H9 (cell line): ENCODE data around the gene FCAMR. TPM values are rescaled to one million over a fixed set of nuclear protein-coding genes. Genes with fewer than 3 reads are reported as not detected.

ENCODE experiments used
- DNase-seq: peaks from one replicate; pipeline ENCODE4 v3.0.0-alpha.2; 2017
- H2AFZ ChIP-seq: one replicate; pipeline ENCODE4 v1.6.1; 2013; ENCODE audit warnings: mild to moderate bottlenecking, low read length, control low read depth, moderate library complexity
- H2AK5ac ChIP-seq: 2 replicates; pipeline ENCODE4 v1.6.1; 2013; ENCODE audit warnings: low read length, control low read depth, mixed read lengths; ENCODE audit not compliant: insufficient read length
- H2BK120ac ChIP-seq: one replicate; pipeline ENCODE4 v1.6.1; 2013; ENCODE audit warnings: low read depth, mild to moderate bottlenecking, low read length, control low read depth, inconsistent platforms; ENCODE audit not compliant: poor library complexity, severe bottlenecking
- H2BK12ac ChIP-seq: 2 replicates; pipeline ENCODE4 v1.6.1; 2013; ENCODE audit warnings: low read length, control low read depth, mixed read lengths, low read depth; ENCODE audit not compliant: insufficient read length
- H2BK15ac ChIP-seq: 2 replicates; pipeline ENCODE4 v1.6.1; 2013; ENCODE audit warnings: low read depth, low read length, control low read depth
- H2BK20ac ChIP-seq: one replicate; pipeline ENCODE4 v1.6.1; 2013; ENCODE audit warnings: low read depth, mild to moderate bottlenecking, low read length, control low read depth, inconsistent platforms; ENCODE audit not compliant: poor library complexity, severe bottlenecking
- H2BK5ac ChIP-seq: 2 replicates; pipeline ENCODE4 v1.6.1; 2013; ENCODE audit warnings: low read length, control low read depth, mixed read lengths; ENCODE audit not compliant: insufficient read length
- H3K14ac ChIP-seq: 2 replicates; pipeline ENCODE4 v1.6.1; 2013; ENCODE audit warnings: low read length, control low read depth; ENCODE audit not compliant: insufficient read depth
- H3K18ac ChIP-seq: 2 replicates; pipeline ENCODE4 v1.6.1; 2013; ENCODE audit warnings: low read depth, mild to moderate bottlenecking, mixed read lengths, low read length, control low read depth; ENCODE audit not compliant: insufficient read length
- H3K23ac ChIP-seq: 2 replicates; pipeline ENCODE4 v1.6.1; 2013; ENCODE audit warnings: low read length, control low read depth, mixed read lengths, low read depth; ENCODE audit not compliant: insufficient read length
- H3K23me2 ChIP-seq: 2 replicates; pipeline ENCODE4 v1.6.1; 2013; ENCODE audit warnings: low read depth, mild to moderate bottlenecking, mixed read lengths, low read length, control low read depth; ENCODE audit not compliant: insufficient read length, poor library complexity, severe bottlenecking
- H3K27ac ChIP-seq: 2 replicates; pipeline ENCODE4 v1.5.1; 2013; ENCODE audit warnings: low read length, control low read depth, mixed read lengths, low read depth; ENCODE audit not compliant: insufficient read length
- H3K27me3 ChIP-seq: 2 replicates; pipeline ENCODE4 v1.6.1; 2013; ENCODE audit warnings: low read length, control low read depth, inconsistent platforms; ENCODE audit not compliant: insufficient read depth
- H3K4ac ChIP-seq: 2 replicates; pipeline ENCODE4 v1.6.1; 2013; ENCODE audit warnings: low read depth, mild to moderate bottlenecking, control low read depth, inconsistent platforms, low read length, moderate library complexity
- H3K4me1 ChIP-seq: 2 replicates; pipeline ENCODE4 v1.6.1; 2013; ENCODE audit warnings: low read length, control low read depth, inconsistent platforms; ENCODE audit not compliant: insufficient read depth
- H3K4me2 ChIP-seq: 2 replicates; pipeline ENCODE4 v1.6.1; 2013; ENCODE audit warnings: low read length, control low read depth, mixed read lengths; ENCODE audit not compliant: insufficient read length, insufficient read depth
- H3K56ac ChIP-seq: 2 replicates; pipeline ENCODE4 v1.6.1; 2013; ENCODE audit warnings: low read depth, mild to moderate bottlenecking, mixed read lengths, low read length, control low read depth; ENCODE audit not compliant: insufficient read length
- H3K79me1 ChIP-seq: 2 replicates; pipeline ENCODE4 v1.6.1; 2013; ENCODE audit warnings: low read depth, mild to moderate bottlenecking, moderate library complexity, low read length, control low read depth, inconsistent platforms; ENCODE audit not compliant: insufficient read depth, poor library complexity, severe bottlenecking
- H3K79me2 ChIP-seq: 2 replicates; pipeline ENCODE4 v1.6.1; 2013; ENCODE audit warnings: low read length, control low read depth, inconsistent platforms; ENCODE audit not compliant: insufficient read depth
- H3K9ac ChIP-seq: 2 replicates; pipeline ENCODE4 v1.6.1; 2013; ENCODE audit warnings: low read length, control low read depth, mixed read lengths; ENCODE audit not compliant: insufficient read length; ENCODE audit errors: extremely low read depth
- H3K9me3 ChIP-seq: one replicate; pipeline ENCODE4 v1.6.1; 2013; ENCODE audit warnings: low read depth, low read length, inconsistent platforms; ENCODE audit not compliant: control insufficient read depth
- H3T11ph ChIP-seq: one replicate; pipeline ENCODE4 v1.6.1; 2013; ENCODE audit warnings: mild to moderate bottlenecking, low read length, control low read depth, inconsistent platforms
- H4K20me1 ChIP-seq: one replicate; pipeline ENCODE4 v1.6.1; 2013; ENCODE audit not compliant: control insufficient read depth, insufficient read length, insufficient read depth
- H4K5ac ChIP-seq: 2 replicates; pipeline ENCODE4 v1.6.1; 2013; ENCODE audit warnings: low read depth, mild to moderate bottlenecking, mixed read lengths, low read length, control low read depth; ENCODE audit not compliant: insufficient read length
- H4K8ac ChIP-seq: replicated peaks from 2 replicates; pipeline ENCODE4 v1.6.1; 2013; ENCODE audit warnings: low read length, control low read depth, mixed read lengths, low read depth; ENCODE audit not compliant: insufficient read length
- H4K91ac ChIP-seq: 2 replicates; pipeline ENCODE4 v1.6.1; 2013; ENCODE audit warnings: low read depth, mild to moderate bottlenecking, moderate library complexity, mixed read lengths, low read length, control low read depth; ENCODE audit not compliant: insufficient read length
- H3K27ac Mint-ChIP-seq, 3 experiments: 2 replicates in 2 of 3; 3 replicates in 1 of 3; pipeline ENCODE4 v1.8.0; 2020 to 2021; ENCODE audit warnings: mixed read lengths in 3 of 3, mild to moderate bottlenecking in 1 of 3, moderate library complexity in 1 of 3
- H3K27me3 Mint-ChIP-seq: 2 replicates; pipeline ENCODE4 v1.8.0; 2021; ENCODE audit warnings: low read depth, mild to moderate bottlenecking, moderate library complexity, mixed read lengths
- H3K36me3 Mint-ChIP-seq, 3 experiments: 2 replicates in 2 of 3; 3 replicates in 1 of 3; pipeline ENCODE4 v1.8.0; 2020 to 2021; ENCODE audit warnings: low read depth in 3 of 3, mixed read lengths in 3 of 3; ENCODE audit not compliant: insufficient read depth in 1 of 3
- H3K4me1 Mint-ChIP-seq, 2 experiments: 2 replicates each; pipeline ENCODE4 v1.8.0; 2020; ENCODE audit warnings: mixed read lengths in 2 of 2
- H3K4me3 Mint-ChIP-seq, 2 experiments: 2 replicates in 1 of 2; 3 replicates in 1 of 2; pipeline ENCODE4 v1.8.0; 2020 to 2021; ENCODE audit warnings: mild to moderate bottlenecking in 2 of 2, mixed read lengths in 2 of 2, moderate library complexity in 1 of 2
- H3K9me3 Mint-ChIP-seq, 2 experiments: 2 replicates in 1 of 2; 3 replicates in 1 of 2; pipeline ENCODE4 v1.8.0; 2020; ENCODE audit warnings: mild to moderate bottlenecking in 2 of 2, mixed read lengths in 2 of 2, moderate library complexity in 1 of 2
- WGBS: extraction: QIAGEN DNeasy Blood & Tissue Kit; methylation state at CpG from one replicate; pipeline ENCODE4 v1.1.7; 2013; ENCODE audit warnings: missing lambda C conversion rate, low lambda C conversion rate, mixed read lengths; ENCODE audit not compliant: insufficient read length; ENCODE audit errors: extremely low coverage; 5-methylcytosine and 5-hydroxymethylcytosine counted together
- total RNA-seq: library from RNA; stranded (reverse); gene quantifications from 2 replicates; pipeline ENCODE4 v1.2.1, GENCODE V29; 2021
- TF ChIP-seq, protein P1 (sequence below): fragments of 200-600 bp; sonication (generic); conservative IDR thresholded peaks from 3 replicates; pipeline ENCODE4 v1.8.0; 2021; ENCODE audit warnings: antibody characterized with exemption, mild to moderate bottlenecking

FCAMR gene
- total RNA-seq, 1 experiment from 2014 or later, result not detected

DNA sequence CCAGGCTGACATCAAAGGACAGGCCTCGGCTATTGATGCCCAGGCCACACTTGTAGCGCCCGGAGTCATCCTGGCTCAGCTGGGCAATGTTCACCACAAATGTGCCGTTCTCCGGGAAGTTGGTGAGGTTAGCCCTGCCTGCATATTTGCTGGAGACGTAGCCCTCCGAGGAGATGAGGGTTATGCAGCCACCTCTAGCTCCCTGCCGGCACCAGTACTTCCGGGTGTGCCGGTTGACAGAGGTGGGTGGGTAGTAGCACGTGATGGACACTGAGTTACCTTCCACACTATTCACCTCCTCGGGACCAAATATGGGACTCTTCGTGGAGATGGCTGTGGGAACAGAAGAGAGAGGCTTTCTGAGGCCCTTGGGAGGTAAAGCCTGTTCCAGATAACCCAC lies 31.1 kb downstream of the FCAMR start:
- H3K27ac Mint-ChIP-seq, result no peak overlapping the region; a peak in 1 of 7 replicates
- H2BK120ac ChIP-seq, result no peak overlapping the region
- TF ChIP-seq, protein P1, sequence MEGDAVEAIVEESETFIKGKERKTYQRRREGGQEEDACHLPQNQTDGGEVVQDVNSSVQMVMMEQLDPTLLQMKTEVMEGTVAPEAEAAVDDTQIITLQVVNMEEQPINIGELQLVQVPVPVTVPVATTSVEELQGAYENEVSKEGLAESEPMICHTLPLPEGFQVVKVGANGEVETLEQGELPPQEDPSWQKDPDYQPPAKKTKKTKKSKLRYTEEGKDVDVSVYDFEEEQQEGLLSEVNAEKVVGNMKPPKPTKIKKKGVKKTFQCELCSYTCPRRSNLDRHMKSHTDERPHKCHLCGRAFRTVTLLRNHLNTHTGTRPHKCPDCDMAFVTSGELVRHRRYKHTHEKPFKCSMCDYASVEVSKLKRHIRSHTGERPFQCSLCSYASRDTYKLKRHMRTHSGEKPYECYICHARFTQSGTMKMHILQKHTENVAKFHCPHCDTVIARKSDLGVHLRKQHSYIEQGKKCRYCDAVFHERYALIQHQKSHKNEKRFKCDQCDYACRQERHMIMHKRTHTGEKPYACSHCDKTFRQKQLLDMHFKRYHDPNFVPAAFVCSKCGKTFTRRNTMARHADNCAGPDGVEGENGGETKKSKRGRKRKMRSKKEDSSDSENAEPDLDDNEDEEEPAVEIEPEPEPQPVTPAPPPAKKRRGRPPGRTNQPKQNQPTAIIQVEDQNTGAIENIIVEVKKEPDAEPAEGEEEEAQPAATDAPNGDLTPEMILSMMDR, result no peak
- DNase-seq, result no peak
- no peak overlapping the region for H3K4ac ChIP-seq
- H3K4me3 Mint-ChIP-seq, result no peak overlapping the region
- no peak overlapping the region for H2BK5ac ChIP-seq
- H3K18ac ChIP-seq, result no peak overlapping the region
- H4K91ac ChIP-seq, result no peak overlapping the region
- no peaks in the 10 kb centered on the region for H3K79me1 ChIP-seq
- no peak overlapping the region for H4K5ac ChIP-seq
- no peak overlapping the region for H4K8ac ChIP-seq
- peaks cover 13% of the 10 kb centered on the region for H3K27me3 Mint-ChIP-seq
- H3K79me2 ChIP-seq, result no peaks in the 10 kb centered on the region
- no peak overlapping the region for H2AFZ ChIP-seq
- H3K36me3 Mint-ChIP-seq, result no peaks in the 10 kb centered on the region
- H2BK12ac ChIP-seq, result no peak overlapping the region
- no peaks in the 10 kb centered on the region for H3K9me3 ChIP-seq
- H3T11ph ChIP-seq, result no peak overlapping the region
- H3K14ac ChIP-seq, result peak overlapping the region; percentile 30; the same call in 1 of the 2 replicates
- H3K27ac ChIP-seq, result no peak overlapping the region
- H2BK20ac ChIP-seq, result no peak overlapping the region
- no peak overlapping the region for H2BK15ac ChIP-seq
- H3K9ac ChIP-seq, result no peak overlapping the region
- no peak overlapping the region for H2AK5ac ChIP-seq
- no peak overlapping the region for H3K56ac ChIP-seq
- H4K20me1 ChIP-seq, result no peaks in the 10 kb centered on the region
- H3K23me2 ChIP-seq, result no peaks in the 10 kb centered on the region
- H3K27me3 ChIP-seq, result no peaks in the 10 kb centered on the region
- no peaks in the 10 kb centered on the region for H3K4me1 ChIP-seq
- H3K9me3 Mint-ChIP-seq, result no peaks in the 10 kb centered on the region
- no CpG with 5 or more reads among the region's 13 CpGs for WGBS
- H3K23ac ChIP-seq, result no peak overlapping the region
- H3K4me2 ChIP-seq, result no peak overlapping the region
- peaks cover 5 to 9% of the 10 kb centered on the region in 2 experiments; a peak in 3 of 4 replicates for H3K4me1 Mint-ChIP-seq
